Calu3 (cell line): ENCODE data around the gene NF1. TPM values are rescaled to one million over a fixed set of nuclear protein-coding genes. Genes with fewer than 3 reads are reported as not detected.

Experiments
- BruUV-seq: library from RNA; stranded (reverse); fragments of 400-500 nt; replicated peaks from 2 replicates; lab custom pipeline; 2021; lab: Mats Ljungman, UMichigan
- CTCF ChIA-PET: fragments of 300-600 bp; sonication (Branson Sonifier 250); formaldehyde crosslinking; loops from one replicate; lab custom pipeline; 2022; ENCODE audit warnings: antibody characterized with exemption; lab: Charles Lee
- DNase-seq: peaks from one replicate; pipeline ENCODE4 v3.0.0; 2022
- H3K27ac Mint-ChIP-seq: one replicate; pipeline ENCODE4 v1.8.0; 2022; ENCODE audit warnings: mixed read lengths; ENCODE audit not compliant: unreplicated experiment
- H3K27me3 Mint-ChIP-seq: one replicate; pipeline ENCODE4 v1.8.0; 2022; ENCODE audit warnings: mixed read lengths; ENCODE audit not compliant: unreplicated experiment
- H3K36me3 Mint-ChIP-seq: one replicate; pipeline ENCODE4 v1.8.0; 2022; ENCODE audit warnings: mild to moderate bottlenecking, moderate library complexity, mixed read lengths; ENCODE audit not compliant: insufficient read depth, unreplicated experiment
- H3K4me1 Mint-ChIP-seq: one replicate; pipeline ENCODE4 v1.8.0; 2022; ENCODE audit warnings: mild to moderate bottlenecking, low read depth, mixed read lengths; ENCODE audit not compliant: unreplicated experiment
- H3K4me3 Mint-ChIP-seq: one replicate; pipeline ENCODE4 v1.8.0; 2022; ENCODE audit warnings: mild to moderate bottlenecking, low read depth, moderate library complexity, mixed read lengths; ENCODE audit not compliant: unreplicated experiment
- H3K9me3 Mint-ChIP-seq: one replicate; pipeline ENCODE4 v1.8.0; 2022; ENCODE audit warnings: low read depth, mixed read lengths; ENCODE audit not compliant: unreplicated experiment
- CTCF ChIP-seq: fragments of 200-600 bp; IDR thresholded peaks from one replicate; pipeline ENCODE4 v1.8.0; 2022; ENCODE audit warnings: antibody characterized with exemption; ENCODE audit not compliant: unreplicated experiment
- intact Hi-C: fragments of 100-400 bp; cut with micrococcal nuclease; formaldehyde crosslinking; loops from one replicate; pipeline ENCODE4 v1.10.0; 2022; ENCODE audit not compliant: unreplicated experiment
- total RNA-seq: library from RNA; stranded (reverse); gene quantifications from 2 replicates; pipeline ENCODE4 v1.2.3, GENCODE V29; 2022

The NF1 gene
- total RNA-seq, 1 experiment from 2014 or later: 64.7 TPM

GRCh38 chr17:31252741-31253140, 158.0 kb downstream of the NF1 start:
- Mint-ChIP-seq H3K4me3 (no peak overlapping the region), H3K27me3 (no peaks in the 10 kb centered on the region), H3K27ac (no peak overlapping the region), H3K36me3 (peaks cover 5% of the 10 kb centered on the region), H3K4me1 (peaks cover 7% of the 10 kb centered on the region), H3K9me3 (no peaks in the 10 kb centered on the region)
- CTCF ChIA-PET: no interaction called here
- BruUV-seq: no TSS peak
- DNase-seq: no peak
- intact Hi-C loops: no loop called here
- TF ChIP-seq CTCF: no peak

GRCh38 chr17:31254654-31255053, 159.9 kb downstream of the NF1 start:
- CTCF ChIA-PET: no interaction called here
- no peaks in the 10 kb centered on the region for H3K9me3 Mint-ChIP-seq

GRCh38 chr17:31256936-31257335, 162.2 kb downstream of the NF1 start:
- intact Hi-C loops: no loop called here
- no peaks in the 10 kb centered on the region for H3K36me3 Mint-ChIP-seq
- no peaks in the 10 kb centered on the region for H3K27me3 Mint-ChIP-seq
- H3K4me3 Mint-ChIP-seq: no peak overlapping the region
- H3K4me1 Mint-ChIP-seq: no peaks in the 10 kb centered on the region
- no peak for TF ChIP-seq CTCF
- H3K9me3 Mint-ChIP-seq: no peaks in the 10 kb centered on the region
- no peak for DNase-seq
- CTCF ChIA-PET: interaction anchor here (0.6 kb wide), 1 partner anchor 703 kb away, joined by 3 read pairs; no protein-coding TSS in a partner anchor
- H3K27ac Mint-ChIP-seq: no peak overlapping the region
- no TSS peak for BruUV-seq

More at GRCh38 chr17:31254654-31255053, 159.9 kb downstream of the NF1 start:
- intact Hi-C loops: no loop called here
- no peaks in the 10 kb centered on the region for H3K36me3 Mint-ChIP-seq
- no peak for TF ChIP-seq CTCF
- peaks cover 7% of the 10 kb centered on the region for H3K4me1 Mint-ChIP-seq
- no peak overlapping the region for H3K4me3 Mint-ChIP-seq
- H3K27ac Mint-ChIP-seq: no peak overlapping the region
- H3K27me3 Mint-ChIP-seq: no peaks in the 10 kb centered on the region
- no peak for DNase-seq
- no TSS peak for BruUV-seq

GRCh38 chr17:31260151-31260550, 165.4 kb downstream of the NF1 start:
- Mint-ChIP-seq H3K4me1 (no peaks in the 10 kb centered on the region), H3K27ac (no peak overlapping the region), H3K9me3 (no peaks in the 10 kb centered on the region), H3K4me3 (no peak overlapping the region), H3K36me3 (no peaks in the 10 kb centered on the region), H3K27me3 (no peaks in the 10 kb centered on the region)
- TF ChIP-seq CTCF: no peak
- BruUV-seq: no TSS peak
- CTCF ChIA-PET: no interaction called here
- intact Hi-C loops: no loop called here
- DNase-seq: no peak
